GM23248 (cell line): ENCODE measurements around the gene HELLS.

Source experiments
- EZH2 ChIP-seq: fragments of 200-600 bp; sonication (generic); IDR thresholded peaks from 2 replicates; pipeline ENCODE4 v1.6.1; 2018; ENCODE audit warnings: antibody characterized with exemption, mild to moderate bottlenecking; ENCODE audit not compliant: insufficient read depth, poor library complexity, severe bottlenecking
- EZH2phosphoT487 ChIP-seq: fragments of 200-600 bp; sonication (generic); IDR thresholded peaks from 2 replicates; pipeline ENCODE4 v1.6.1; 2018; ENCODE audit warnings: antibody characterized with exemption, moderate library complexity, mild to moderate bottlenecking, low read depth; ENCODE audit not compliant: insufficient read depth

- no peak for TF ChIP-seq EZH2
- TF ChIP-seq EZH2phosphoT487, result no peak
Observed at GRCh38 chr10:94630017-94630688, 84.6 kb downstream of the HELLS start.
